Peyer's patch (tissue), 4 donors: ENCODE results near the gene CALN1.

Source experiments
- POLR2A ChIP-seq, 2 donors: fragments of 450-650 bp; IDR thresholded peaks; one replicate each; pipeline ENCODE4 v1.5.1; 2017; ENCODE audit warnings: antibody characterized with exemption in 2 of 2, mild to moderate bottlenecking in 2 of 2, moderate library complexity in 2 of 2
- TF ChIP-seq, protein P1 (sequence below), 6 experiments: fragments of 450-650 bp in 4 of 6; fragments of 200-600 bp in 2 of 6; sonication (generic) in 1 of 6; IDR thresholded peaks; one replicate each; pipeline ENCODE4 v1.5.1; 2017 to 2019; ENCODE audit warnings: antibody characterized with exemption in 6 of 6, mild to moderate bottlenecking in 3 of 6, moderate library complexity in 1 of 6

DNA sequence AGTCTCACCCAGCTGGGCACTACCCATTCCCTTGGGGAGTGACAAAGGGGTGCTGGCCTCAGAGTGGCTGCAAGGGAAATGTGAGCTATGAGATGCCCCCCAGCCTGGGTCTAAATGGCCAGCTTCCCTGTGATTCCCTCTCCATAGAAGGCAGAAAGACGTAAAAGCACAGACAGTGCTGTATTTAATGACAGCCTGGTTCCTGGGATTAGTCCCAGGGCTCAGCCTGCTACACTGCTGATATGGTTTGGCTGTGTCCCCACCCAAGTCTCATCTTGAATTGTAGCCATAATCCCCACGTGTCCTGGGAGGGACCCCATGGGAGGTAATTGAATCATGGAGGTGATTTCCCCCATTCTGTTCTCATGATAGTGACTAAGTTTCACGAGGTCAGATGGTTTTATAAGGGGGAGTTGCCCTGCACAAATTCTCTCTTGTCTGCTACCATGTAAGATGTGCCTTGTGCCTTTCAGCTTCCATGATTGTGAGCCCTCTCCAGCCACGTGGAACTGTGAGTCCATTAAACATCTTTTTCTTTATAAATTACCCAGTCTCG, 23.9 kb upstream of the CALN1 start:
- TF ChIP-seq, protein P1, sequence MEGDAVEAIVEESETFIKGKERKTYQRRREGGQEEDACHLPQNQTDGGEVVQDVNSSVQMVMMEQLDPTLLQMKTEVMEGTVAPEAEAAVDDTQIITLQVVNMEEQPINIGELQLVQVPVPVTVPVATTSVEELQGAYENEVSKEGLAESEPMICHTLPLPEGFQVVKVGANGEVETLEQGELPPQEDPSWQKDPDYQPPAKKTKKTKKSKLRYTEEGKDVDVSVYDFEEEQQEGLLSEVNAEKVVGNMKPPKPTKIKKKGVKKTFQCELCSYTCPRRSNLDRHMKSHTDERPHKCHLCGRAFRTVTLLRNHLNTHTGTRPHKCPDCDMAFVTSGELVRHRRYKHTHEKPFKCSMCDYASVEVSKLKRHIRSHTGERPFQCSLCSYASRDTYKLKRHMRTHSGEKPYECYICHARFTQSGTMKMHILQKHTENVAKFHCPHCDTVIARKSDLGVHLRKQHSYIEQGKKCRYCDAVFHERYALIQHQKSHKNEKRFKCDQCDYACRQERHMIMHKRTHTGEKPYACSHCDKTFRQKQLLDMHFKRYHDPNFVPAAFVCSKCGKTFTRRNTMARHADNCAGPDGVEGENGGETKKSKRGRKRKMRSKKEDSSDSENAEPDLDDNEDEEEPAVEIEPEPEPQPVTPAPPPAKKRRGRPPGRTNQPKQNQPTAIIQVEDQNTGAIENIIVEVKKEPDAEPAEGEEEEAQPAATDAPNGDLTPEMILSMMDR (IDR thresholded peaks at IDR 0.05): no peak
- TF ChIP-seq POLR2A (IDR thresholded peaks at IDR 0.05): no peak
